Smooth muscle cell (in vitro differentiated cells): Measurements from ENCODE around the gene ZCCHC24. TPM values are rescaled to one million over a fixed set of nuclear protein-coding genes. Genes with fewer than 3 reads are reported as not detected.

Experiments
- DNase-seq: peaks from one replicate; lab custom pipeline; 2025; ENCODE audit not compliant: unreplicated experiment; lab: John Stamatoyannopoulos, UW
- H2AFZ ChIP-seq: fragments of 200-600 bp; sonication (generic); 2 replicates; pipeline ENCODE4 v1.6.0; 2016; ENCODE audit warnings: antibody characterized with exemption, low read depth, mild to moderate bottlenecking
- H3F3A ChIP-seq: fragments of 200-600 bp; sonication (generic); 2 replicates; pipeline ENCODE4 v1.6.0; 2017; ENCODE audit warnings: antibody characterized with exemption, low read depth
- H3K27ac ChIP-seq: fragments of 200-600 bp; sonication (generic); 2 replicates; pipeline ENCODE4 v1.5.1; 2016; ENCODE audit warnings: low read depth, mild to moderate bottlenecking
- H3K27me3 ChIP-seq: fragments of 200-600 bp; sonication (generic); 2 replicates; pipeline ENCODE4 v1.6.1; 2016; ENCODE audit warnings: low read depth, mild to moderate bottlenecking
- H3K36me3 ChIP-seq: fragments of 200-600 bp; sonication (generic); 2 replicates; pipeline ENCODE4 v1.5.1; 2016; ENCODE audit warnings: low read depth
- H3K4me1 ChIP-seq: fragments of 200-600 bp; sonication (generic); 2 replicates; pipeline ENCODE4 v1.5.1; 2016; ENCODE audit warnings: low read depth
- H3K4me2 ChIP-seq: fragments of 200-600 bp; sonication (generic); 2 replicates; pipeline ENCODE4 v1.6.0; 2016; ENCODE audit warnings: mild to moderate bottlenecking
- H3K4me3 ChIP-seq: fragments of 200-600 bp; sonication (generic); 2 replicates; pipeline ENCODE4 v1.5.1; 2016; ENCODE audit warnings: mild to moderate bottlenecking
- H3K79me2 ChIP-seq: fragments of 200-600 bp; sonication (generic); 2 replicates; pipeline ENCODE4 v1.6.0; 2016; ENCODE audit warnings: low read depth, mild to moderate bottlenecking
- H3K9ac ChIP-seq: fragments of 200-600 bp; sonication (generic); 2 replicates; pipeline ENCODE4 v1.6.0; 2016; ENCODE audit warnings: low read depth
- H3K9me3 ChIP-seq: fragments of 200-600 bp; sonication (generic); replicated peaks from 2 replicates; pipeline ENCODE4 v1.5.1; 2016; ENCODE audit warnings: low read depth
- H4K20me1 ChIP-seq: fragments of 200-600 bp; sonication (generic); 2 replicates; pipeline ENCODE4 v1.6.0; 2016; ENCODE audit warnings: low read depth
- WGBS: methylation state at CpG from one replicate; pipeline ENCODE4 v1.1.7; 2016; ENCODE audit warnings: low lambda C conversion rate; 5-methylcytosine and 5-hydroxymethylcytosine counted together
- polyA plus RNA-seq: library from polyadenylated mRNA; unstranded; fragments of >200 nt; fragmentation: Nextera tagmentation; extraction: Ambion mirVana; gene quantifications from 2 replicates; pipeline ENCODE4 v1.2.1, GENCODE V29; 2016
- total RNA-seq: library from RNA; depleted of rRNA; stranded (reverse); fragments of >200 nt; gene quantifications from 2 replicates; pipeline ENCODE4 v1.2.3, GENCODE V29; 2014
- TF ChIP-seq, protein P1 (sequence below): fragments of 200-600 bp; sonication (generic); IDR thresholded peaks from 2 replicates; pipeline ENCODE4 v1.5.1; 2017; ENCODE audit warnings: borderline replicate concordance, mild to moderate bottlenecking, antibody characterized with exemption; ENCODE audit not compliant: insufficient read depth, poor library complexity, severe bottlenecking

The ZCCHC24 gene
- total and polyA plus RNA-seq, 2 experiments from 2014 or later: 21.9 to 52.1 TPM

DNA sequence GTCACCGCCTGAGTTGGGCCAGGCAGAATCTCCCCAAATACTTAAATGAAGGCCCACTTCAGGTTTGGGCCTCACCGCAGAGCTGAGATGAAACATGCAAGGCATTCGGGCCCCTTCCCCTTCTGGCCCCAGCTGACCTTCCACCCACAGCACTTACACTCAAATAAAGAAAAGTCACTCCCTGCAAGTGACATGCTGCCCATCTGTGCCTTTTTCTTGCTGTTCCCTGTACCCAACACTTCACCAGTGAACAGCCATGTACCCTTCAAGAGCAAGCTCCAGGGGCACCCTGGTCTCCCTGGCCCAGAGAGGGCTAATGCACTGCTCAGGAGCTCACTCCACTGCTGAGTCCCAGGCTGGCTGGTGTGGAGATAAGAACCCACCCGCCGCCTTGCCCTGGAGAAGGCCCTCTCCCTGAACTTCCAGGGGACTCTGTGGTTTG lies 40.7 kb downstream of the ZCCHC24 start:
- Histone ChIP-seq H3K9me3 (no peaks in the 10 kb centered on the region), H3K79me2 (peaks cover 23% of the 10 kb centered on the region), H4K20me1 (peaks cover 39% of the 10 kb centered on the region), H3F3A (peaks cover 28% of the 10 kb centered on the region), H3K4me3 (no peak overlapping the region), H3K27ac (peak overlapping the region; percentile 35), H3K36me3 (no peaks in the 10 kb centered on the region), H2AFZ (no peak overlapping the region), H3K9ac (no peak overlapping the region), H3K4me1 (peaks cover 42% of the 10 kb centered on the region), H3K4me2 (peak overlapping the region; percentile 70), H3K27me3 (no peaks in the 10 kb centered on the region)
- DNase-seq: no peak
- TF ChIP-seq, protein P1, sequence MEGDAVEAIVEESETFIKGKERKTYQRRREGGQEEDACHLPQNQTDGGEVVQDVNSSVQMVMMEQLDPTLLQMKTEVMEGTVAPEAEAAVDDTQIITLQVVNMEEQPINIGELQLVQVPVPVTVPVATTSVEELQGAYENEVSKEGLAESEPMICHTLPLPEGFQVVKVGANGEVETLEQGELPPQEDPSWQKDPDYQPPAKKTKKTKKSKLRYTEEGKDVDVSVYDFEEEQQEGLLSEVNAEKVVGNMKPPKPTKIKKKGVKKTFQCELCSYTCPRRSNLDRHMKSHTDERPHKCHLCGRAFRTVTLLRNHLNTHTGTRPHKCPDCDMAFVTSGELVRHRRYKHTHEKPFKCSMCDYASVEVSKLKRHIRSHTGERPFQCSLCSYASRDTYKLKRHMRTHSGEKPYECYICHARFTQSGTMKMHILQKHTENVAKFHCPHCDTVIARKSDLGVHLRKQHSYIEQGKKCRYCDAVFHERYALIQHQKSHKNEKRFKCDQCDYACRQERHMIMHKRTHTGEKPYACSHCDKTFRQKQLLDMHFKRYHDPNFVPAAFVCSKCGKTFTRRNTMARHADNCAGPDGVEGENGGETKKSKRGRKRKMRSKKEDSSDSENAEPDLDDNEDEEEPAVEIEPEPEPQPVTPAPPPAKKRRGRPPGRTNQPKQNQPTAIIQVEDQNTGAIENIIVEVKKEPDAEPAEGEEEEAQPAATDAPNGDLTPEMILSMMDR: no peak
- 39% methylated on average over 5 of the region's 5 CpGs for WGBS

DNA sequence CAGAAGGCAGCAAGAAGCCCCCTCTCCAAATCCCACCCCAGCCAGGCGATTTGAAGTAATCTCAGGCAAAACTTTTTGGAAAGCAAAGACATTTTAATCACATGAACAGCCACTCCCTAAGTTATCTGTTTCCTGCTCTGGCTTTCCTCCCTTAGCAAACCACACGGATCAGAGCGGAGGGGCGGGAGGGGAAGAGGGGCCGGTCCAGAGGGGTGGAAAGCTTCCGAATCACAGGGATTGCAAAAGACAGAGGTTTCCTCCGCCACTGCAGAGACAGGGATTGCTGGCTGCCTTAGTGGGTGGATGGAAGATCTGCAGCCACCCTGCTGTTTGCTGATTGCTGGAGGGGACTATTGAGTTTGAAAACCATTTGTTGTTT lies 41.2 kb downstream of the ZCCHC24 start:
- H3K4me2 ChIP-seq: peak overlapping the region; percentile 70
- no peak overlapping the region for H2AFZ ChIP-seq
- H4K20me1 ChIP-seq: peaks cover 39% of the 10 kb centered on the region
- H3K27me3 ChIP-seq: no peaks in the 10 kb centered on the region
- peaks cover 19% of the 10 kb centered on the region for H3K79me2 ChIP-seq
- H3K9me3 ChIP-seq: no peaks in the 10 kb centered on the region
- H3K4me3 ChIP-seq: no peak overlapping the region
- TF ChIP-seq, protein P1: no peak
- H3F3A ChIP-seq: peaks cover 28% of the 10 kb centered on the region
- H3K27ac ChIP-seq: peak overlapping the region; percentile 97
- peak overlapping the region; percentile 51 for H3K9ac ChIP-seq
- DNase-seq: no peak
- no peaks in the 10 kb centered on the region for H3K36me3 ChIP-seq
- WGBS: 13% methylated on average over 7 of the region's 7 CpGs
- peaks cover 46% of the 10 kb centered on the region for H3K4me1 ChIP-seq

DNA sequence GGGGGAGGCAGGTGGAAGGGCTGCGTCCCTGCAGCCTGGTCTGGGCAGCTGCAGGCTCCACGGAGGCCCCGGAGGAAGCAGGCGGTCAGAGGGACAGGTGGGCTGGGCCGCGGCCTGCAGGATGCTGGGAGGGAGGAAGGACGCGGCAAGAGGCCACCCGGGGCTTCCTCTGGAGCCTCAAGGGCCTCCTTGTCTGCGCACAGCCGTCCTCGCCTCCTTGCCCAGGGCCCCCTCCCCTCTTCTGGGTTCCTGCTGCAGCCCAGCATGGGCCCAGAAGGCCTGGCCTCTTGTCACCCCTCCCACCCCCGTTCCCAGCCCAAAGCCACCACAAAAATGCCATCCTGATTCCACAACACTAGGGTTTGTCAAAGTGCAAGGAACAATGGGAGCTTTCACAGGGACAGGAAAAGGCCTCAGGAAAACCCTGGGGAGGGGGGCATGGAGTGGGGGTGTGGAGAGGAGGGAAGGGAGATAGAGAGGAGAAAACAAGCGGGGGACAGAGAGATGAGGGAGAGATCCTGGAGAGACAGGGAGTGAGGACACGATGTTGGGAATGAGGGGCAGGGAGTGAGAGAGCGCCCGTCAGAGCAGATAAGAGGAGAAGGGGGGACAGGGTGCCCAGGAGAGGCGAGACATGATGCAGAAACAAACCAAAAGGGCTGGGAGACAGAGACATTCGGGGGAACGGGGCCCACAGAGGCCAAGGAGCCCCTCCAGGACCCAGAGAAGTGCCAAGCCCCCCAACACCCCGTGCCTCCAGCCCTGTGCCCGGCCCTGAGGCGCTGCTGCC lies 41.8 kb downstream of the ZCCHC24 start:
- peak overlapping the region; percentile 70 for H3K4me2 ChIP-seq
- no peak overlapping the region for H2AFZ ChIP-seq

More for the DNA sequence above, 41.8 kb downstream of the ZCCHC24 start:
- Histone ChIP-seq H3K9me3 (no peaks in the 10 kb centered on the region), H3K27ac (peak overlapping the region; percentile 97), H3K9ac (peak overlapping the region; percentile 51), H3F3A (peaks cover 28% of the 10 kb centered on the region), H4K20me1 (peaks cover 39% of the 10 kb centered on the region), H3K4me3 (no peak overlapping the region), H3K36me3 (no peaks in the 10 kb centered on the region), H3K27me3 (no peaks in the 10 kb centered on the region), H3K4me1 (peaks cover 50% of the 10 kb centered on the region), H3K79me2 (peaks cover 13% of the 10 kb centered on the region)
- DNase-seq: no peak
- 20% methylated on average over 17 of the region's 23 CpGs for WGBS
- TF ChIP-seq, protein P1: no peak
